HEK293T (cell line): ENCODE data around the gene FARSA.

Source experiments
- CTCF ChIA-PET: fragments of 350-600 bp; formaldehyde crosslinking; extraction: SDS; loops from one replicate; lab custom pipeline; 2021; ENCODE audit warnings: antibody characterized with exemption, inconsistent platforms; lab: Yijun Ruan, JAX
- POLR2A ChIA-PET: fragments of 350-600 bp; formaldehyde crosslinking; extraction: SDS; loops from one replicate; lab custom pipeline; 2020; ENCODE audit warnings: antibody characterized with exemption, inconsistent platforms; lab: Yijun Ruan, JAX
- DNase-seq: peaks from one replicate; pipeline ENCODE4 v3.0.0; 2012; ENCODE audit warnings: mixed read lengths; ENCODE audit errors: extremely low spot score
- ARNT ChIP-seq: fragments of 450-650 bp; IDR thresholded peaks from 2 replicates; pipeline ENCODE4 v1.6.1; 2017; ENCODE audit warnings: mild to moderate bottlenecking
- BHLHE40 ChIP-seq: fragments of 450-650 bp; IDR thresholded peaks from 2 replicates; pipeline ENCODE4 v1.6.1; 2016; ENCODE audit warnings: mild to moderate bottlenecking, moderate library complexity, borderline replicate concordance
- CTBP1 ChIP-seq: fragments of 450-650 bp; IDR thresholded peaks from 2 replicates; pipeline ENCODE4 v1.6.1; 2016; ENCODE audit warnings: borderline replicate concordance
- ELF4 ChIP-seq: fragments of 450-650 bp; IDR thresholded peaks from 2 replicates; pipeline ENCODE4 v1.6.1; 2017; ENCODE audit warnings: antibody characterized with exemption
- FOXA1 ChIP-seq: fragments of 450-650 bp; IDR thresholded peaks from 2 replicates; pipeline ENCODE4 v1.6.1; 2016; ENCODE audit warnings: mild to moderate bottlenecking
- FOXK2 ChIP-seq: fragments of 450-650 bp; IDR thresholded peaks from 2 replicates; pipeline ENCODE4 v1.6.1; 2016; ENCODE audit warnings: mild to moderate bottlenecking
- FOXM1 ChIP-seq: fragments of 450-650 bp; IDR thresholded peaks from 2 replicates; pipeline ENCODE4 v1.6.1; 2017; ENCODE audit warnings: mild to moderate bottlenecking, borderline replicate concordance
- HDGF ChIP-seq: fragments of 450-650 bp; IDR thresholded peaks from 2 replicates; pipeline ENCODE4 v1.6.1; 2017; ENCODE audit warnings: antibody characterized with exemption, borderline replicate concordance
- L3MBTL2 ChIP-seq: fragments of 450-650 bp; conservative IDR thresholded peaks from 2 replicates; pipeline ENCODE4 v1.6.1; 2016; ENCODE audit warnings: mild to moderate bottlenecking
- LEF1 ChIP-seq: fragments of 450-650 bp; IDR thresholded peaks from 2 replicates; pipeline ENCODE4 v1.6.1; 2017; ENCODE audit warnings: mild to moderate bottlenecking, borderline replicate concordance
- NFRKB ChIP-seq: fragments of 450-650 bp; IDR thresholded peaks from 2 replicates; pipeline ENCODE4 v1.6.1; 2016; ENCODE audit warnings: mild to moderate bottlenecking, moderate library complexity
- PKNOX1 ChIP-seq: fragments of 450-650 bp; IDR thresholded peaks from 2 replicates; pipeline ENCODE4 v1.6.1; 2016
- SP1 ChIP-seq: fragments of 450-650 bp; IDR thresholded peaks from 2 replicates; pipeline ENCODE4 v1.6.1; 2017
- SUZ12 ChIP-seq: fragments of 450-650 bp; IDR thresholded peaks from 2 replicates; pipeline ENCODE4 v1.6.1; 2016; ENCODE audit warnings: mild to moderate bottlenecking
- TARDBP ChIP-seq: fragments of 450-650 bp; IDR thresholded peaks from 2 replicates; pipeline ENCODE4 v1.6.1; 2016
- ZNF384 ChIP-seq: fragments of 450-650 bp; IDR thresholded peaks from 2 replicates; pipeline ENCODE4 v1.6.1; 2016

Gene FARSA

DNA sequence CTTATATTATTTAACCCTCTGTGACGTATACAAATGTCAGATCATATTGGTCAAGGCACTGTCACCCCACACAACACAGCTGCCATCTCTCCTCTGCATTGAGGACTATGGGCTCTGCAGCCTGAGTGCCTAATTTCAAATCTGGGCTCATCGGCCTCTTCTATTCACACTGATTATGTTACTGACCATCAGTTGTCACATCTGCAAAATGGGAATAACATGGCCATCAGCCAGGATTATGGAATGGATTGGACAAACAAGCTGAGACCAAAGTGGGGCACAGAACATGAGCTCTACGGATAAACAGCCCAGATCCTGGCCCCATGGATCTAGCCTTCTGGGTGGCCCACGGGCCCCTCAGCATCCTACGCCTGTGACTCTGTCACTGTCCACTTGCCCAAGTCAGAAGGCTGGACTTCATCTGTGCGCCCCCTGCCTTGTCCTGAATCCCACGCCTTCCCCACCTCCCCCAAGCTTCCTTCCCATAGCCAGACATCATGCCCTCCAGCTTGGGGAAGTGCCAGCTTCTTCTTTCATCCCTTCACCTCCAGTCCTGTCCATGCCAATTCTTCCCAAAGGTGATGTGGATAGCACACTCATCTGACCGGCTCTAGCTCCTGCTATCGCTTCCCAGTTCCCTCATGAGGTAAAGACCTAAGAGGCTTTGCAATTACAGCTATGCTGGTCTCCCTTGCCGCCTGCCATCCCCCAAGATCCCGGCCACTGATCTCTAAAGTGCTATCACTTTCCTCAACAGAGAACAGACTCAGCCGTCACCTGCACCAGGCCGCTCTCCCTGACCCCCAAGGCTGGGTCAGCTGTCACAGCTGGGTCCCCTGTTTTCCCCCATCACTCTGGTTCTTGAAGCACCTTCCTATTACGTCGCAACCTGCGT lies 872 bp downstream of the FARSA start:
- DNase-seq = no peak
- ChIA-PET CTCF (interaction anchor here (2.4 kb wide), 1 partner anchor 33 kb away, joined by 8 read pairs; no protein-coding TSS in a partner anchor), POLR2A (interaction anchor here (0.6 to 2.2 kb wide), 18 partner anchors 10 to 231 kb away, joined by 3 to 12 read pairs (median 4); partner anchors contain the start of genes DNASE2, GCDH, RAD23A and SYCE2)
- TF ChIP-seq ELF4 (no peak), L3MBTL2 (no peak), LEF1 (no peak), FOXK2 (no peak), SP1 (no peak), BHLHE40 (no peak), FOXA1 (no peak), FOXM1 (no peak), ZNF384 (no peak), CTBP1 (no peak), SUZ12 (no peak), HDGF (no peak), NFRKB (no peak)

- CTCF ChIA-PET = interaction anchor here (0.5 kb wide), 1 partner anchor 35 kb away, joined by 3 read pairs; no protein-coding TSS in a partner anchor
- DNase-seq = no peak
- TF ChIP-seq ZNF384 = no peak
- no peak for TF ChIP-seq PKNOX1
- TF ChIP-seq CTBP1 = no peak
- no peak for TF ChIP-seq LEF1
- no peak for TF ChIP-seq FOXK2
- no peak for TF ChIP-seq TARDBP
- TF ChIP-seq SUZ12 = no peak
- TF ChIP-seq ARNT = no peak
- TF ChIP-seq SP1 = no peak
- POLR2A ChIA-PET = interaction anchor here (0.8 to 2.6 kb wide), 3 partner anchors 10 to 22 kb away, joined by 3 to 12 read pairs (median 3); partner anchors contain the start of gene SYCE2
Measured at GRCh38 chr19:12930002-12930645, 3.4 kb downstream of the FARSA start.

DNA sequence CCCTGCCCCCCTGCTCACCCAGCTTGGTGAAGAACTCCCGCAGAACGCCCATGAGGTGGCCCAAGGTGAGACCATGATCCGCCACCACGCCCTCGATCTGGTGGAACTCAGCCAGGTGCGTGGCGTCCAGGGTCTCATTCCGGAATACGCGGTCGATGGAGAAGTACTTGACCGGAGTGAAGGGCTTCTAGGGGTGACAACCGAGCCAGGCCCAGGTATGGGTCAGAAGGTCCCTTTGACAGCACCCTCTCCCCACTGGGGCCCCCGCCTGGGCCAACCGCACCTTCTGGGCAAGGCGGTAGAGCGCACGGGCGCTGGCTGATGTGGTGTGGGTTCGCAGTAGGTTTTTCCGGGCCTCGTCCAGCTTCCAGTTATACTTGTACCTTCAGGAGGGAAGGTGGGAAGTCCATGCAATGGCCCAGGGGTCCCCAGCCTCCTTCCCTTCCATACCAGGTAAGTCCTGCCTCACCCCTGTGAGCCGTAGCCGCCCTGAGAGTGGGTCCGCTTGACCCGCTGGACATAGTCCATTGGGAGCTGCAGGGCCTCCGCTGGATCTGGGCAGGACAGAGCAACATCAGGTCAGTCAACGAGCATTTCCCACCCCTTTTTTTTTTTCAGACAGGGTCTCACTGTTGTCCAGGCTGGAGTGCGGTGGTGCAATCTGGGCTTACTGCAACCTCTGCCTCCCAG lies 8.7 kb downstream of the FARSA start:
- DNase-seq = no peak
- POLR2A ChIA-PET = interaction anchor here (2.5 kb wide), 1 partner anchor 9 kb away, joined by 7 read pairs; the partner anchor contains the start of gene FARSA
- CTCF ChIA-PET = no interaction called here
- TF ChIP-seq SUZ12 (no peak), HDGF (no peak), FOXK2 (no peak), SP1 (no peak), LEF1 (no peak), BHLHE40 (no peak), ZNF384 (no peak), FOXA1 (no peak), TARDBP (no peak), L3MBTL2 (no peak), ELF4 (no peak), NFRKB (no peak), PKNOX1 (no peak), FOXM1 (no peak), ARNT (no peak), CTBP1 (no peak)

GRCh38 chr19:12922959-12923358 lies 10.6 kb downstream of the FARSA start:
- TF ChIP-seq LEF1 = no peak
- ChIA-PET CTCF (no interaction called here), POLR2A (interaction anchor here (0.6 to 2.5 kb wide), 2 partner anchors 10 to 11 kb away, joined by 3 to 7 read pairs; partner anchors contain the start of gene FARSA)
- DNase-seq = no peak

DNA sequence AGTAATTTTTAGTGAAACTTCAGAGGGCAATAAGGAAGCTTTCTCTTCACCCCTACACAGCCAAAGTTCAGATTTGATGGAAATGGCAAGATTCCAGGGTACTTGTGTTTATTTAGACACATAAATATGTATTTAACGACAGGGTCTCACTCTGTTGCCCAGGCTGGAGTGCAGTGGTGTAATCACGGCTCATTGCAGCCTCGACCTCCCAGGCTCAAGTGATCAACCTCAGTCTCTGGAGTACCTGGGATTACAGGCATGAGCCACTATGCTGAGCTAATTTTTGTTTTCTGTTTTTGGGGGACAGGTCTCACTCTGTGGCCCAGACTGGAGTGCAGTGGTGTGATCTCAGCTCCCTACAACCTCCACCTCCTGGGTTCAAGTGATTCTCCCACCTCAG lies 12.5 kb downstream of the FARSA start:
- ChIA-PET CTCF (no interaction called here), POLR2A (interaction anchor here (0.9 to 3.3 kb wide), 4 partner anchors 9 to 30 kb away, joined by 3 to 12 read pairs (median 8); partner anchors contain the start of genes CALR, FARSA and GCDH)
- TF ChIP-seq ELF4 = no peak
- TF ChIP-seq SP1 = no peak
- no peak for TF ChIP-seq HDGF
- no peak for TF ChIP-seq SUZ12
- no peak for TF ChIP-seq L3MBTL2
- no peak for TF ChIP-seq TARDBP
- no peak for TF ChIP-seq ZNF384
- TF ChIP-seq ARNT = no peak
- TF ChIP-seq FOXM1 = no peak
- no peak for TF ChIP-seq FOXA1
- no peak for TF ChIP-seq FOXK2
- no peak for TF ChIP-seq LEF1
- TF ChIP-seq BHLHE40 = no peak
- TF ChIP-seq NFRKB = no peak
- no peak for TF ChIP-seq CTBP1
- no peak for TF ChIP-seq PKNOX1
- DNase-seq = no peak
